Astrocyte of the cerebellum (primary cell): ENCODE measurements around the gene SMC2.
A peak's percentile ranks its signal among the peaks of the same experiment; 100 is the strongest.

ENCODE experiments used
- DNase-seq: peaks from one replicate; pipeline ENCODE4 v3.0.0-alpha.2; 2011; ENCODE audit warnings: low read depth
- H3K4me3 ChIP-seq: 2 replicates; pipeline ENCODE4 v1.5.1; 2011; ENCODE audit warnings: mild to moderate bottlenecking, low read depth, low read length, moderate library complexity
- CTCF ChIP-seq: IDR thresholded peaks from 2 replicates; pipeline ENCODE4 v1.5.1; 2012; ENCODE audit warnings: low read length, low read depth, moderate library complexity, mild to moderate bottlenecking; ENCODE audit errors: missing control alignments
- in situ Hi-C: cut with HindIII; loops from 2 replicates; pipeline ENCODE4 v1.10.0; 2017; ENCODE audit warnings: low sequenced_read_pairs

Gene SMC2

GRCh38 chr9:104092875-104093600 lies 1.1 kb upstream of the SMC2 start:
- in situ Hi-C loops, result no loop called here
- no peak for TF ChIP-seq CTCF
- no peak for DNase-seq
- peak overlapping the region; percentile 65 for H3K4me3 ChIP-seq

- no peak for DNase-seq
- in situ Hi-C loops, result no loop called here
- peak overlapping the region; percentile 65 for H3K4me3 ChIP-seq
- TF ChIP-seq CTCF, result no peak
Observed at GRCh38 chr9:104094534-104095015, 466 bp downstream of the SMC2 start.

GRCh38 chr9:104099630-104100029 lies 5.5 kb downstream of the SMC2 start:
- TF ChIP-seq CTCF, result no peak
- DNase-seq, result no peak
- in situ Hi-C loops, result no loop called here
- no peak overlapping the region for H3K4me3 ChIP-seq

GRCh38 chr9:104104360-104104759 lies 10.3 kb downstream of the SMC2 start:
- in situ Hi-C loops, result no loop called here
- TF ChIP-seq CTCF, result no peak
- no peak for DNase-seq
- no peak overlapping the region for H3K4me3 ChIP-seq

- in situ Hi-C loops, result no loop called here
- TF ChIP-seq CTCF, result no peak
- H3K4me3 ChIP-seq, result no peak overlapping the region
- DNase-seq, result no peak
Observed at GRCh38 chr9:104107799-104108198, 13.7 kb downstream of the SMC2 start.

GRCh38 chr9:104108315-104108714 lies 14.2 kb downstream of the SMC2 start:
- TF ChIP-seq CTCF, result no peak
- no peak for DNase-seq
- in situ Hi-C loops, result no loop called here
- no peak overlapping the region for H3K4me3 ChIP-seq

GRCh38 chr9:104110509-104110908 lies 16.4 kb downstream of the SMC2 start:
- no peak for TF ChIP-seq CTCF
- DNase-seq, result no peak
- in situ Hi-C loops, result no loop called here
- H3K4me3 ChIP-seq, result no peak overlapping the region
